Measurements from ENCODE around the gene AHRR.

The AHRR gene

DNA sequence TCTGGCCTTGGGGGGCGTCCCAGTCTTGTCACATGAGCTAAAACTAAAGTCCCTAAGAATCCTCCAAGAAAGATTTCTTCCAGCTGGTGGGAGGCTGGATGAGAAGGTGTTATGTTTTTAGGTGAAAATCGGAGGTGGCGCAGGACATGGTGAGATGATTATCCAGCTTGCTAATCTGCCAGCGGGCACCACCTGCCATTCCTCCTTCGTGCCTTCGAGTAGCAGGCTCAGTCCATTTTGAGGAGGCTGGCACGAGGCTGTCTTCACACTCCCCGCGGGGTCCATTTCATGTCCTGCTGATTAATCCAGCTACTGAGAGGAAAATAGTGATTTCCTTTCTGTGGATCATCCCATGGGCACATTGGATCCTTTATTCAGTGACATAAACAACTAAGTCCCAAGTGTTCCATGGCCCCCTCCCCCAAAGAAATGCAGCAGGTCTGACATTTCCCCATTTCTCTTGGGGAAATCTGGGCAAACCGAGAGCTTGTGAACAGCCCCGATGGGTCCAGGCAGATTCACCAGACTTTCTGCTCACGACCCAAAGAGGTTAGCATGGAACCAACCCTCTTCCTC is 83.2 kb downstream of the AHRR start:
- no peak for TF ChIP-seq SIN3A (IDR thresholded peaks at IDR 0.05; ENCODE audit: borderline replicate concordance, insufficient read depth, low read length)
- no peak for TF ChIP-seq POLR2AphosphoS5 (IDR thresholded peaks at IDR 0.05; ENCODE audit: low read depth, low read length)
- TF ChIP-seq, protein P1, sequence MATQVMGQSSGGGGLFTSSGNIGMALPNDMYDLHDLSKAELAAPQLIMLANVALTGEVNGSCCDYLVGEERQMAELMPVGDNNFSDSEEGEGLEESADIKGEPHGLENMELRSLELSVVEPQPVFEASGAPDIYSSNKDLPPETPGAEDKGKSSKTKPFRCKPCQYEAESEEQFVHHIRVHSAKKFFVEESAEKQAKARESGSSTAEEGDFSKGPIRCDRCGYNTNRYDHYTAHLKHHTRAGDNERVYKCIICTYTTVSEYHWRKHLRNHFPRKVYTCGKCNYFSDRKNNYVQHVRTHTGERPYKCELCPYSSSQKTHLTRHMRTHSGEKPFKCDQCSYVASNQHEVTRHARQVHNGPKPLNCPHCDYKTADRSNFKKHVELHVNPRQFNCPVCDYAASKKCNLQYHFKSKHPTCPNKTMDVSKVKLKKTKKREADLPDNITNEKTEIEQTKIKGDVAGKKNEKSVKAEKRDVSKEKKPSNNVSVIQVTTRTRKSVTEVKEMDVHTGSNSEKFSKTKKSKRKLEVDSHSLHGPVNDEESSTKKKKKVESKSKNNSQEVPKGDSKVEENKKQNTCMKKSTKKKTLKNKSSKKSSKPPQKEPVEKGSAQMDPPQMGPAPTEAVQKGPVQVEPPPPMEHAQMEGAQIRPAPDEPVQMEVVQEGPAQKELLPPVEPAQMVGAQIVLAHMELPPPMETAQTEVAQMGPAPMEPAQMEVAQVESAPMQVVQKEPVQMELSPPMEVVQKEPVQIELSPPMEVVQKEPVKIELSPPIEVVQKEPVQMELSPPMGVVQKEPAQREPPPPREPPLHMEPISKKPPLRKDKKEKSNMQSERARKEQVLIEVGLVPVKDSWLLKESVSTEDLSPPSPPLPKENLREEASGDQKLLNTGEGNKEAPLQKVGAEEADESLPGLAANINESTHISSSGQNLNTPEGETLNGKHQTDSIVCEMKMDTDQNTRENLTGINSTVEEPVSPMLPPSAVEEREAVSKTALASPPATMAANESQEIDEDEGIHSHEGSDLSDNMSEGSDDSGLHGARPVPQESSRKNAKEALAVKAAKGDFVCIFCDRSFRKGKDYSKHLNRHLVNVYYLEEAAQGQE (IDR thresholded peaks at IDR 0.05; ENCODE audit: insufficient read depth in 1 of 2, low read depth in 2 of 2, low read length in 2 of 2), result no peak
- no peak for TF ChIP-seq FOXP2 (optimal IDR thresholded peaks at IDR 0.05; ENCODE audit: borderline replicate concordance, extremely low read depth, extremely low read length, insufficient read depth)
- TF ChIP-seq TAF1 (IDR thresholded peaks at IDR 0.05; ENCODE audit: borderline replicate concordance, insufficient read depth, low read length), result no peak

DNA sequence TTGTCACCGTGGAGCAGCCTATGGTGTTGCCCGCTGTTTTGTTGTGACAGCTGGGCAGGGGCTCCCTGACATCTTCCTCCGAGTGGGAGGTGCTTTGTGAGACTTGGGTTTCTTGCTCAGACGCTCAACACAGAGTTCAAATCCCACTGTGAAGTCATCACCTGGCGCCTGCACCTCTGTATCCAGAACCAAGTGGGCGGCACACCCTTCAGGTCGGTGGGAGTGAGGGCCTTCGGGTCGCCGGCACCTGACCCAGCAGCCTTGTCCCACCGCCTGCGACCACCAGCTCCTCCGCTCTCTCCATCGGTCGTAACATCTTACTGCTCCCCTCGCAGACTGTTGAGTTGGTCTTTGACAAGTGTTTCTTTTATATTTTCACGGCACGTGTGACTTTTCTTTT is 83.9 kb downstream of the AHRR start:
- TF ChIP-seq SIN3A (IDR thresholded peaks at IDR 0.05; ENCODE audit: borderline replicate concordance, insufficient read depth, low read length) (no peak), FOXP2 (optimal IDR thresholded peaks at IDR 0.05; ENCODE audit: borderline replicate concordance, extremely low read depth, extremely low read length, insufficient read depth) (no peak), POLR2AphosphoS5 (IDR thresholded peaks at IDR 0.05; ENCODE audit: low read depth, low read length) (no peak), TAF1 (IDR thresholded peaks at IDR 0.05; ENCODE audit: borderline replicate concordance, insufficient read depth, low read length) (no peak)
- TF ChIP-seq, protein P1 (IDR thresholded peaks at IDR 0.05; ENCODE audit: insufficient read depth in 1 of 2, low read depth in 2 of 2, low read length in 2 of 2), result no peak

DNA sequence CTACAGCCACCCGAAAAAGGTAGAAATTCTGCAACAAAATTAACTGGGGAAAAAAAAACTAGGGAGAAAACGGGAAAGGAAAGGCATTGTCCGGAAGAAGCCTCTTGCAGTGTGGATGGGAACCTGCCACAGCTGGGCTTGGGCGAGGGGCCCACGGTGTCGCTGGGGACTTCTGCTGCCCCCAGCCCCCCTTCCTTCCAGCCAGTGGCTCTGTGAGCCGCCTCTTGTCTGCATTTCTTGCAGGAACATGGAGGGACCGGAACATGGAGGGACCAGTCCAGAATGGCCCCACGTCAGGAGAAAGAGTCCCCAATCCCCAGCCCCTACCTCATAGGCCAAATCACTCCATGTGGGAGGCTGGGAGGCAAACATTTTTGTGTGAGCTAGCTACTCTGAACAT is 84.5 kb downstream of the AHRR start:
- TF ChIP-seq POLR2AphosphoS5 (IDR thresholded peaks at IDR 0.05; ENCODE audit: low read depth, low read length) (no peak), TAF1 (IDR thresholded peaks at IDR 0.05; ENCODE audit: borderline replicate concordance, insufficient read depth, low read length) (no peak), SIN3A (IDR thresholded peaks at IDR 0.05; ENCODE audit: borderline replicate concordance, insufficient read depth, low read length) (no peak), FOXP2 (optimal IDR thresholded peaks at IDR 0.05; ENCODE audit: borderline replicate concordance, extremely low read depth, extremely low read length, insufficient read depth) (no peak)
- TF ChIP-seq, protein P1 (IDR thresholded peaks at IDR 0.05; ENCODE audit: insufficient read depth in 1 of 2, low read depth in 2 of 2, low read length in 2 of 2), result no peak

DNA sequence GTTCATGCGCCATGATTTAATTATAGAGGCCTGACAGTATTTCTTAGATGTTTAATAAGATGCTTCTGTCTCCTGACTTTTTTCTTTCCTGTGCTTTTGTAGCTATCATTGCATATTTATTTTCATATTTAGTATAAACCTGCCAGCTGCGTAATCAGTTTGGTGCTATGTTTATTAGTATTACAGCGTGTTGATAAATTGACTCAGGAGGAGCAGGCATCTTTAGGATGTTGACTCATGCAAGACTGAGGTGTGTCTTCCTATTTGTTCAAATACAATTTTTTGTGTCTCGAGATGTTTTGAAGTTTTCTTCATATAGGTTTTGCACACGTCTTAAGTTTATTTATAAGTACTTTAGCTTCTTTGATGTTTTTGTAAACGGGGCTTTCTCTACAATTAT is 85.5 kb downstream of the AHRR start:
- TF ChIP-seq SIN3A (IDR thresholded peaks at IDR 0.05; ENCODE audit: borderline replicate concordance, insufficient read depth, low read length) (no peak), TAF1 (IDR thresholded peaks at IDR 0.05; ENCODE audit: borderline replicate concordance, insufficient read depth, low read length) (no peak), POLR2AphosphoS5 (IDR thresholded peaks at IDR 0.05; ENCODE audit: low read depth, low read length) (no peak), FOXP2 (optimal IDR thresholded peaks at IDR 0.05; ENCODE audit: borderline replicate concordance, extremely low read depth, extremely low read length, insufficient read depth) (no peak)
- TF ChIP-seq, protein P1 (IDR thresholded peaks at IDR 0.05; ENCODE audit: insufficient read depth in 1 of 2, low read depth in 2 of 2, low read length in 2 of 2), result no peak

All from PFSK-1 (cell line).